ENCODE measurements around the gene LYZL4.

The LYZL4 gene

GRCh38 chr3:42377681-42378080 is 32.7 kb downstream of the LYZL4 start:
- DNase-seq (ENCODE audit: low read depth) = no peak
- TF ChIP-seq MYC (IDR thresholded peaks at IDR 0.05; ENCODE audit: low read depth, low read length) (no peak), MAX (IDR thresholded peaks at IDR 0.05; ENCODE audit: low read depth, low read length) (no peak)
- H3K4me3 ChIP-seq (ENCODE audit: low read depth, low read length) = no peak overlapping the region

GRCh38 chr3:42376344-42376798 is 34.0 kb downstream of the LYZL4 start:
- peak; percentile 54 for TF ChIP-seq MAX (IDR thresholded peaks at IDR 0.05; ENCODE audit: low read depth, low read length)
- no peak for TF ChIP-seq POLR2A (IDR thresholded peaks at IDR 0.05; ENCODE audit: extremely low read depth, insufficient read length)
- TF ChIP-seq MYC (IDR thresholded peaks at IDR 0.05; ENCODE audit: low read depth, low read length) = peak; percentile 62
- TF ChIP-seq CTCF (IDR thresholded peaks at IDR 0.05; ENCODE audit: low read depth, low read length) = no peak
- no peak overlapping the region for H3K4me3 ChIP-seq (ENCODE audit: low read depth, low read length)
- DNase-seq (ENCODE audit: low read depth) = peak; percentile 78

- TF ChIP-seq MAX (IDR thresholded peaks at IDR 0.05; ENCODE audit: low read depth, low read length) = no peak
- peak; percentile 26 for TF ChIP-seq POLR2A (IDR thresholded peaks at IDR 0.05; ENCODE audit: extremely low read depth, insufficient read length)
- peak; percentile 82 for DNase-seq (ENCODE audit: low read depth)
- H3K4me3 ChIP-seq (ENCODE audit: low read depth, low read length) = no peak overlapping the region
Measured at GRCh38 chr3:42375121-42375800, 35.1 kb downstream of the LYZL4 start.

GRCh38 chr3:42371776-42372175 is 38.6 kb downstream of the LYZL4 start:
- no peak for DNase-seq (ENCODE audit: low read depth)
- H3K4me3 ChIP-seq (ENCODE audit: low read depth, low read length) = no peak overlapping the region
- TF ChIP-seq POLR2A (IDR thresholded peaks at IDR 0.05; ENCODE audit: extremely low read depth, insufficient read length) = no peak
- no peak for TF ChIP-seq MAX (IDR thresholded peaks at IDR 0.05; ENCODE audit: low read depth, low read length)
- TF ChIP-seq CTCF (IDR thresholded peaks at IDR 0.05; ENCODE audit: low read depth, low read length) = no peak
- TF ChIP-seq MYC (IDR thresholded peaks at IDR 0.05; ENCODE audit: low read depth, low read length) = no peak

GRCh38 chr3:42369832-42370231 is 40.6 kb downstream of the LYZL4 start:
- no peak for TF ChIP-seq CTCF (IDR thresholded peaks at IDR 0.05; ENCODE audit: low read depth, low read length)
- no peak for TF ChIP-seq POLR2A (IDR thresholded peaks at IDR 0.05; ENCODE audit: extremely low read depth, insufficient read length)
- no peak for TF ChIP-seq MYC (IDR thresholded peaks at IDR 0.05; ENCODE audit: low read depth, low read length)
- TF ChIP-seq MAX (IDR thresholded peaks at IDR 0.05; ENCODE audit: low read depth, low read length) = no peak
- H3K4me3 ChIP-seq (ENCODE audit: low read depth, low read length) = no peak overlapping the region
- no peak for DNase-seq (ENCODE audit: low read depth)

- DNase-seq (ENCODE audit: low read depth) = no peak
- H3K4me3 ChIP-seq (ENCODE audit: low read depth, low read length) = no peak overlapping the region
- no peak for TF ChIP-seq POLR2A (IDR thresholded peaks at IDR 0.05; ENCODE audit: extremely low read depth, insufficient read length)
- no peak for TF ChIP-seq MYC (IDR thresholded peaks at IDR 0.05; ENCODE audit: low read depth, low read length)
- no peak for TF ChIP-seq MAX (IDR thresholded peaks at IDR 0.05; ENCODE audit: low read depth, low read length)
- no peak for TF ChIP-seq CTCF (IDR thresholded peaks at IDR 0.05; ENCODE audit: low read depth, low read length)
Measured at GRCh38 chr3:42369304-42369703, 41.1 kb downstream of the LYZL4 start.
